ENCODE results near the gene ALLC.
A peak's percentile ranks its signal among the peaks of the same experiment; 100 is the strongest.

ALLC gene

GRCh38 chr2:3641841-3642421 is 16.1 kb upstream of the ALLC start:
- DNase-seq: no peak

- no peak for DNase-seq
Measured at GRCh38 chr2:3642521-3643215, 15.3 kb upstream of the ALLC start.

GRCh38 chr2:3643371-3644245 is 14.4 kb upstream of the ALLC start:
- DNase-seq: no peak

- no peak for DNase-seq
Measured at GRCh38 chr2:3644246-3644525, 13.8 kb upstream of the ALLC start.

- DNase-seq: no peak
Measured at GRCh38 chr2:3644891-3645605, 13.0 kb upstream of the ALLC start.

- DNase-seq: no peak
Measured at GRCh38 chr2:3645745-3646389, 12.1 kb upstream of the ALLC start.

- DNase-seq: no peak
Measured at GRCh38 chr2:3646446-3646845, 11.6 kb upstream of the ALLC start.

GRCh38 chr2:3647246-3647645 is 10.8 kb upstream of the ALLC start:
- DNase-seq: no peak

- no peak for DNase-seq
Measured at GRCh38 chr2:3647831-3648651, 10.0 kb upstream of the ALLC start.

- no peak for DNase-seq
Measured at GRCh38 chr2:3648652-3649177, 9.3 kb upstream of the ALLC start.

GRCh38 chr2:3649581-3649980 is 8.4 kb upstream of the ALLC start:
- DNase-seq: no peak

GRCh38 chr2:3650140-3650920 is 7.7 kb upstream of the ALLC start:
- DNase-seq: no peak

- DNase-seq: peak; percentile 95
Measured at GRCh38 chr2:3651691-3652648, 6.0 kb upstream of the ALLC start.

GRCh38 chr2:3652896-3653625 is 4.9 kb upstream of the ALLC start:
- DNase-seq: no peak

- DNase-seq: no peak
Measured at GRCh38 chr2:3654011-3654410, 4.0 kb upstream of the ALLC start.

- no peak for DNase-seq
Measured at GRCh38 chr2:3654531-3655225, 3.3 kb upstream of the ALLC start.

- DNase-seq: no peak
Measured at GRCh38 chr2:3655871-3656761, 1.9 kb upstream of the ALLC start.

Data from NCI-H748 treated with DMSO at 0.1 percent for 48 hours (cell line).